ENCODE results near the gene MRPL44.

MRPL44 gene

DNA sequence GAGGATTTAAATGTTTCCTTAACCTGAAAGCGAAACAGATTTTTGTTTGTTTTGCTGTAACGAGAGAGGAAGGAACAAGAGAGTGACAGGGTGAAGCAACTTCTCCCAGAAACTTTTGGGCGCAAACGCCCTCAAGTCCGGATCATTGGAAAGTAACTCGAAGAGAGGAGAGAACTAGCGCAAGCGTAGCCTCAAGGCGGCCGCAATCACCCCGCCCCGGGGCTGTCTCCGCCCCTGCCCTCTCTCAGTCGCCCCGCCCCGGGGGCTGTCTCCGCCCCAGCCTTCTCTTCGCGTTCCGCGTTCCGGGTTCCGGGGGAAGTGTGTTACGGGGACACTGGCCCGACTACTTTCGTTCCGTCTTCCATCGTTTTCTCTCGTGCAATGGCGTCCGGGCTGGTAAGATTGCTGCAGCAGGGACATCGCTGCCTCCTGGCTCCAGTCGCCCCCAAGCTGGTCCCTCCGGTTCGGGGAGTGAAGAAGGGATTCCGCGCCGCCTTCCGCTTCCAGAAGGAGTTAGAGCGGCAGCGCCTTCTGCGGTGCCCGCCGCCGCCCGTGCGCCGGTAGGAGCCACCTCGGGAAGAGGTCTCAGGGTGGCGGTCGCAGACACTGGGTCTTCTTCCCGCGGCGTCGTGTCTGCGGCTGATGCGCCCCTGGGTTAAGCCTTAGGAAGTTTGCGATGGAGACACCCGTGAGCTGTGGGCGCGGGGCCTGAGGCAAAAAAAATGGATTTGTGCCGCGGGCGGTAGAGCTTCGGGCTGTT is at the start of gene MRPL44:
TSS of gene MRPL44 (plus strand) at position 372 of the 760 bp plus-strand sequence. CDS start at position 382, 10 bp downstream.
- DNase-seq = peak; percentile 98

DNA sequence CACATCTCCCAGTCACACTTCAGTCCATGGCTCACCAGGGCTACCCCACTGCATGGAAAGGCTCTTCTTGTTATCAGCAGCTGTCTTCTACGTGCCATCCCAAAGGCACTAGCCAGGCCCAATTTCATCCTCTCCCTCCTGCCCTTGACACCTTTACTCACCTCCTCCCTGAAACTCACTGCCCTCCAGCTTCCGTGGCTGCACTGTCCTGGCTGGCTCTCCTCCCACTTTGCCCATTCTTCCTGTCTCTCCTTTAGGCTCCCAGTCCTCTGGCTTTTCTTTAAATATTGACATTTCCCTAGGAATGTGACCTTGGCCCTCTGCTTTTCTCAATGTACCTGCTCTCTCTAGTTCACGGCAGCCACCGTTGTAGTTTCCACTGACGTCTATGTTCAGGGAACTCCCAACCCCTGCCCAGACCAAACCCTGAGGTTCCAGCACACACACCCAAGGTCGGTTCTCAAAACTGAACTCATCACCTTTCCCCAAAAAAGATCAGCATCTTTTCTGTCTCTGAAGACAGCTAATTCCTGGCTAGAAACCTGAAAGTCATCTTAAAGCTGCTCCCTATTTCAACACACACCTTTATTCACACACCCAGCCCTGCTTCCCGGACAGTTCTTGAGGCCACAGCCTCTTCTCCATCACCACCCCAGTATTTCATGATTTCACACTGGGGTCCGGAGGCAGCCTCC is 48.8 kb upstream of the MRPL44 start:
- no peak for DNase-seq

DNA sequence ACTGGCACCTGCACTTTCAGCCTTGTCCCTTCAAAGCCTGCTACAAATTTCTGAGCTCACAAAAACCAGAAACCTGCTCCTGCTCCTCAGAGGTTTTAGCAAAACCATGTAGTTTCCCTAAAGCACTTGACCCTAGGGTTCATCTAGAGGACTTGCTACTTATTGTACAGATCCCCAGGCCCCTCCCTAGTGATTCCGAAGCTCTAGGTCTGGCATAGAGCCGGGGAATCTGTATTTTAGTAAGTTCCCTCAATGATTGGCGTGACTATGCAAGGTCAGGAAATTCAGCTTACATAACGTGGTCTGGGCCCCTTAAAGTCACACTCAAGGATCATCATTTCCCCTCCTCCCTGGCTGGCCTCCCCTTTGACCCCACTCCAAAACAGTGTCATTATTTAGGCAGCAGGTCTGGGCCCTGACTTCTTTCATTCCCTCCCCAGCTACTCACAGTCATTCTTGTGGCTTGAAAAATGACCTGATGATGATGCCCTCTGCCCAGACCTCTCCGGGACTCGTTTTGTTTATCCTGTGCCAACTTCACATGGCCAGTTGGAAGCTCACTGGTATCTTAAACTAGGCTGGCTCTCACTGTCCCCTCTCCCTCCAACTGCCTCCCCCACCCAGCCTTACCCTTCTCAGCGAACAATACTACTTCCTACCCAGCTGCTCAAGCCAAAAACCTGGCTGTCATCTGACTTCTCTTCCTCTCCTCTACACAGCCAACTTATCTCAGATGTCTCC is 48.1 kb upstream of the MRPL44 start:
- DNase-seq = no peak

DNA sequence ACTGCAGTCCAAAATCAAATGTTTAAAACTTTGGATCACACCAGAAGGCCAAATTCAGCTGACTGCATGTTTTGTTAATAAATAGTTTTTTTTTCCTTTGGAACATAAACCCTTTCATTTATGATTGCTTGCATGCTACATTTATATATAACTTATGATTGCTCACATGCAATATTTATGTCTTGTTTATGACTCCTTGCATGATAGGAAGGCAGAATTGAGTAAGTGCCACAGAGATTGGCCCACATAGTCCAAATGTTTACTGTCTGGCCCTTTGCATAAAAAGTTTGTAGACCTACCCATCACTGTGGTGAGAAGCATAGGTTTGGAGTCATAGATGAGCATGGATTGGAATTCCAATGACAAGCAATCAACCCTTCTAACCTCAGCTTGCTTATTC is 42.9 kb upstream of the MRPL44 start:
- no peak for DNase-seq

DNA sequence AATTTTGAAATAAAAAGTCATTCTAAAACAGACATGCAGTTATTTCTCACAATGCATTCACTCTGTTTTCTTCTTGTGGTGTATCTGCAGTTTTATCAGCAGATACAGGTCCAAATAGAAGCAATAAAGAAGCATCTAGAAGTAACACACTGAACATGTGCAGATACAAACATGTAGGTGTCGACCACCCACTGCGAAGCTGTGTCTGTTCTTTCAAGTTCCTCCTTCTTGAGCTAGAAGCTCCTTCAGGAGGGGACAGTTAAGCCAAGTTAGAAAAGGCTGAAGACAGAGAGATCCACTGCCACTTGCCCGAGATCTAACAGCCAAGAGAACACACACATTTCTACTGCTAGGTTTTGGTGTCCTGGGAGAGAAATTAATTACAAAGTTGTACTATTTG is 42.2 kb upstream of the MRPL44 start:
- no peak for DNase-seq

DNA sequence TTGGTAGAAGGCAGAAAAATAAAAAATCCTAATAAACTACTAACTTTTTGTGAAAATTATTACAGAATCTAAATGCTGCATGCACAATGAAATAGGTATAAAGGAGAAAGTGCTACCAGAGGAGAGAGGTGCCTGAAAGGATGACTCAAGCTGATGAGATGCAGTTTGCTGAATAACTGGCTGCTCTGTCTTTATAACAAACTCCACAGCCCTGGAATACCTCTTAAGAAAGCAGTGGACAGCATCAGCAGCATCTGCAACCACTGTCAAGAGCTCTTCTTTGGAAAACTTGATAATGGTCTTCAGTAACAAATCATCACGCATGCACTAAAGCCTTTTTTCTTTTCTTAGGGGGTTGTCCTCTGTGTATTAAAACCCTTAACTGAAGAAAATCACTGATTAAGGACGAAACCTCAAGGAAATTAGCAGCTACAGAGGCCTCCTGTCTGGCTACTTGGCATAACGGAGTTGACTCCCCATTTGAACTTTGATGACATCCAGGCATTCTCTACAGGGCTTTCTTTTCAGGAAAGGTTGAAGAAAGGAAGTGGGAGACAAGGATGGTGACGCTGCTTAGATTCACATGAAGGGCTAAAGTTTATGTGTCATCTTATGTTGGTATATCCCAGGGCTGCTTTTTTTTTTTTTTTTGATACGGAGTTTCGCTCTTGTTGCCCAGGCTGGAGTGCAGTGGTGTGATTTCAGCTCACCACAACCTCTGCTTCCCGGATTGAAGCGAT is 40.9 kb upstream of the MRPL44 start:
- no peak for DNase-seq

DNA sequence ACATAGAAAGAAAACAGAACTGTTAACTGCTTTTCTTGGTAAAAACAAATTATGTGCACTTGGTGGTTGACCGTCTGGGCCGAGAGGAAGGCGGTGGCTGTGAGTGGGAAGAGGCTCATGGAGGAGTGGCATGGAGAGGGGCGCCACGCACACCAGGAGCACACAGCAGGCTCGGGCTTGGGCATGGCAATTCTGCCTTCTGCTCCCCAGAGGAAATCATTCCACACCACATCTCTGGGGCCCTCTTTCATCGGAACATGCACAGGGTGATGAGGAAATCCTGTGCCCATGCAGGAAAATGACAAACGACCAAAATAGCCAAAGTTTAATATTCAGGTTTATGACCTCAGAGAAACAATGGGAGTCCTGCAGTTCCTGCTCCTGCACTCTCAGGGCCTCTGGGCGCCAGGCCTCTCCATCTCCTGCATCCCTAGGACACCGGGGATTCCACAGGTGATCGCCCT is 38.6 kb upstream of the MRPL44 start:
- DNase-seq = no peak

DNA sequence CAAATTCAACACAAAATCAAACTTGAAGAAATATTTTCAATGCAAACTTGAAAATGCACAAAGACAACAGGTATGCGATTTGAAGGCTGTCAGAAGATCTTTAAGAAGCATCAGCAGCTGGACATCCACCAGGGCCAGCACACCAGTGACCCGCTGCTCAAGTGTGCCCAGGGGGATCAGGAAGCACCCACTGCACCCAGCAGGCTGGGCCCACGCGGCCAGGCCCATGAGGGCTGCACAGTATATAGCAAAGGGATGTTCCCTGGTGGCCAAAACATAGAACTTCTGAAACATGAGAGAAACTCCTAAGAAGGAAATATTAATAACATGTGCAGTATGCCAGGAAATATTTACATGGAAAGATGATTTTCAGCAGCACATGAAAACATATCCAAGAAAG is 37.2 kb upstream of the MRPL44 start:
- no peak for DNase-seq

DNA sequence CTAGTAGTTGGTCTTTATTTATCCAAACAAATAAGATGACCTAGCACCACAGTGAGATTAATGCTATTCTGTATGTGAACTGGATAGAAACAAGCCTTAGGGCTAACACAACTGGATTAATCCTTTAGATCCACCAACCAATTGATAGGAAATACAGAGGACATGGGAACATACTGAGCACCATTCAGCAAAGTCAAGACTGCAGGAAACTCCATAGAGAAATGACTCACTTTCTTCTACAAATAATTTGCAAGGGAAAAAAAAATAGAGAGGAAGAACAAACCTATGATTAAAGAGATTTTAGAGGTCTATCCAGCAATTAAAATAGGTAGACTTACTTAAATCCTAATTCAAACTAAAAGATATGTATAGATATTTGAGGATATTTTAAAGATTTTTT is 36.1 kb upstream of the MRPL44 start:
- no peak for DNase-seq

DNA sequence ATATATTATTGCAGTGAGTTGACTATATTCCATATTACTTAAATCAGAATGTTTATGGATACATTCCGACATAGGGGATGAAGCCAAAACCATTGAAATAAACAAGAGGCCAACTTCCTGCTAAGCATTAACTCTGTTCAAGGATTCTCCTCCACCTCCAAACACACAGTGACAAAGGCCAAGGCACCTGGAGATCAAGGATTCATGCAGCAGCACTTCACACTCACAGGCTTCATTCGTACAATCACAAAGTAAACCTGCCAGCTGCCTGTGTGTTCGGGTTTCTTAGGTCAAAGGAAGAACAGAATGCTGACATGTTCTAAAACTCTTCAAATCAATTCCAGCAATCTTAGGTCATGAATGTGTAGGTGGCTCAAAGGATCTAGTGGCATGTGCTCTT is 35.0 kb upstream of the MRPL44 start:
- no peak for DNase-seq

DNA sequence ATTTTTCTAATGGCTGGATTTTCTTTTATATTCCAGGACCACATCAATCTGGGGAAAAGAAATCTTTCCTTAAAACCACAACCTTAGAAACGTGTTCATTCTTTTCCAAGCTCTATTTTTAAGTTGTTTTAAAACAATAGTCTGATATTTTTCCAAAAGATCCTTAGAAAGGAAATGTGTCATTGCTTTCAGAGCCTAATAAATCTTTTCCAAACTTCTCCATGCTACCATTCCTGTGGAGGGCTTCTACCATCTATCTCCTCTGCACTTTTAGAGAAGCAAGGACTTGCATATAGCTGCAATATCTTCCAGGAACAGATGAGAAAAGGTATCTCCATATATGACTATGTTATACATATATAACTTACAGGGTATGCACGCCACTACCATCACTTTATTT is 33.3 kb upstream of the MRPL44 start:
- DNase-seq = no peak

DNA sequence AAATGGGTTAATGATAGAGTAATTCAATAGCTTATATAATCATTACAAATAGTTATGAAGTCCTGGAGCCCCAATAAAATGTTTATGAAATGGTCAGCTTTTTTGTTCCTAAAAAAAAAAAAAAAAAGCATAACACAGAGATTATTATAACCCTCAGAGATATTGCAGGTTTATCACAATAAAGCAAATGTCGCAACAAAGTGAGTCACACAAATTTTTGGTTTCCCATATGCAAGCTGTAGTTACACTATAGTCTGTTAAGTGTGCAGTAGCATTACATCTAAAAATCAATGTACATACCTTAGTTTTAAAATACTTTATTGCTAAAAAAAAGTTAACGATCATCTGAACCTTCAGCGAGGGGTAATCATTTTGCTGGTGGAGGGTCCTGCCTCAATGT is 32.2 kb upstream of the MRPL44 start:
- no peak for DNase-seq

DNA sequence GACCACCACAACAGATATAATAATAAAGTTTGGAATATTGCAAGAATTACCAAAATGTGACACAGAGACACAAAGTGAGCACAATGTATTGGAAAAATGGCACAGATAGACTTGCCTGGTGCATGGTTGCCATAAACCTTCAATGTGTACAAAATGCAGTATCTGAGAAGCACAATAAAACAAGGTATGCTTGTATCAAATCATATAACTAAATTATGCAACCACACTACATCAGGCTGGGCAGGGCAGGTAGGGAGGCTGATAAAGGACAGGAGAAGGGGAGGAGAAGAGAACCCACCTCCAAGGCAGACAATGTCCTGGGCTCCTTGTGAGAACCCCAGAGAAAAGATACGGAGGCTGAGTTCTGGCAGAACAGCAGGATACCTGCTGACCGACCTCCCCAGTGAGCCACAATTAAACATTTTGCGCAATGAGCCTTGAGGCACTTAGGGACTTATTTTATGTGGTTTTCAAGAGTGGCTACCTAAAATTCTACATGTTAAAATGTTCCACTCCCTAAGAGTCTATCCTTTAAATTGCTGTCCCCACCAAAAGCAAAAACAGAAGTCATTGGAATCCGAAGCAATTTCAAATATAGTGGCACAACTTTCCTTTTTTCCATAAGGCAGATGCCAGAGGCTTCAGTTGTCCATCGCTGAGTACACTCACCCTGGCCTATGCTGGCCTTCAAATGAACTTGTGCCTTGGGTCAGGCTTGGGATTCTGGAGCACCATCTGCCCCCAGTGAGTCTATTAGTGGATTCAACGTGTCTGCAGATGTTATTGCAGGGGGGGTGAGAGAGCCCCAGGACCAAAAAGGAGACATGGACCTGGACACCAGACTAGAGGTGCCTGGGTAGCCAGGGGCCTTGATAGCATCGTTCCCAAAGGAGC is 28.9 kb upstream of the MRPL44 start:
- no peak for DNase-seq

DNA sequence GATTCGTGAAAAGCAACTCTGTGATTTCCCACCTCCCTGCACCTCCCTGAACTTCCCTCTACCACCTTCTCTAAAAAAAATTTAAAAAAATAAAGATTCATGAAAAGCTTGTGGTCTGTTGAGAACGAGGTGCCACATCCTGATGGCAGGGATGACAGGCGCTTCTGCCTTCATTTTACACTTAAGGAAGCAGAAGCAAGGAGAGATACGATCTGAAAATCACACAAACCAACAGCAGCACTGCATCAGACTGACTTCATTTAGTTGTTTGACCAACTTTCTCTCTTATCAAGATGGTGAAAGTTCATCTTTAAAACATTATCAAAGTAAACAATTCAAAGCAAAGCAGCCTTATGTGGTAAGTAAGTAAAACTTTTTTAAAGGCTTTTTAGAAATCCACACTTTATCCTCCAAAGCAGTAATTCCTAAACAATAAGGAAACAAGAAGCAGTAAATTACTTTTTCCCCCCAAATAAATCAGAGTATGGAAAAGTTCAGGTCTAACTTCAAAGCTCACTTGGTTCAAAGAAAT is 27.6 kb upstream of the MRPL44 start:
- no peak for DNase-seq

DNA sequence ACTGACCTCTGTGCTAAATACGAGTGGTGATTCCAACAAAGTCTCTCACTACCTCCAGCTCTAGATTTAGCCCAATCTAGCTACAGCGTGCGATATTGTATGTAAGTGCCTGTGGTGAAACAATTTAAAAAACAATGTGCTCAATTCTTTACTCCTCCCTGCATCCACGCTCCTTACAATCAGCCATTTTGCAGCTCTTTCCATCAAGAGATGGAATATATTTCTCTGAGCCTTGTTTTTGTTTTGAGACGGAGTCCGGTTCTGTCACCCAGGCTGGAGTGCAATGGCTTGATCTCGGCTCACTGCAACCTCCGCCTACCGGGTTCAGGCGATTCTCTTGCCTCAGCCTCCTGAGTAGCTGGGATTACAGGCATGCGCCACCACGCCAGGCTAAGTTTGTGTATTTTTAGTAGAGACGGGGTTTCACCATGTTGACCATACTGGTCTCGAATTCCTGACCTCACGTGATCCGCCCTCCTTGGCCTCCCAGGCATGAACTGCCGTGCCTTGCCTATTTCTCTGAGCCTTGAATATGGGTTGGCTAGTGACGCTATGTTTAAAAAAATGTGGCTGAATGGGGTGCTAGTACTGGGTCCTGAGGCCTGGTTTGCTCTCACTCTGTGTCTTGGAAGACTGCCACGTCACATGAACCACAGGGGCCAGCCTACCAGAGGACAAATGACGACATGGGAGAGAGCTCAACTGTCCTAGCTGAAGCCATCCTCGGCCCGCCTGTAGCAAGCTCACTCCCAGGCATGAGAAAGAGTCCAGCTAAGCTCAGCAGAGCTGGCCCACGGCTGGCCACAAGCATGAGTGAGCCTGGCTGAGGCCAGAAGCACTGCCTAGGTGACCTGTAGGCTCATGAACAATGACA is 26.9 kb upstream of the MRPL44 start:
- no peak for DNase-seq

DNA sequence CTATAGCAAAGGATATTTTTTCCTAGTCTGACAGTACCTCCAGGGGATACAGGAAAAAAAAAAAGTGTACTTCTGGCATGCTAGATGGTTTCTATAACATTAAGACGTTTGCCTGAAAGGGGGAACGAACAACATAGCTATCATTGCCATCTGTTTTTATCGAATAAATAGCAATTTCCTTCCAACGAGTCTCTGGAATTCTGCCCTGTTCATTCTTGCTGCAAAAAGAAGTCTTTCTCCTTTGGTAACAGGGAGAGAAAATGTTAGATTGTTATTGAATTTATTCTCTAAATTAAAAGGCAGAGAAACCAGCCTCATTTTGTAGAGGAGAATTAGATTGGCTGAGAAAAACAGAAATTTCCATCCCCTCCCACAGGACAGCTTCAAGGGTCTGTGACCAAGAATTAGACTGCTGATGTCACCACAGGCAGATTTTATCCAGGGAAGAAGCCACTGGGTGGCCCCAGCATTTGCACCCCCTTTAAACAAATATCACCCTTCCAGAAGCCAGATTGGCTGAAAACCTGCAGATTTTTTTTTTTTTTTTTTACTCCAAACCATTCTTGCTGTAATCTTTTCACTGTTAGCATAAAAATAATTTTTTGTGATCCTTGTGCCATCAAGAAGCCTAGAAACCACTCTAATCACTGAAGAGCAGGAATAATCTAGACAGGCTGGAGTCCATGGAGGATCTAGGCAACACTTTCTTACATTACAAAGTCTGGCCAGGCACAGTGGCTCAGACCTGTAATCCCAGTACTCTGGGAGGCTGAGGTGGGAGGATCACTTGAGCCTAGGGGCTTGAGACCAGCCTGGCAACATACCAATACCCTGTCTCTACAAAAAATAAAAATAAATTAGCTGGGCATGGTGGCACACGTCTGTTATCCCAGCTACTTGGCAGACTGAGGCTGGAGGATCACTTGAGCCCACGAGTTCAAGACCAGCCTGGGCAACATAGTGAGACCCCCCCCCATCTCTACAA is 24.2 kb upstream of the MRPL44 start:
- no peak for DNase-seq

DNA sequence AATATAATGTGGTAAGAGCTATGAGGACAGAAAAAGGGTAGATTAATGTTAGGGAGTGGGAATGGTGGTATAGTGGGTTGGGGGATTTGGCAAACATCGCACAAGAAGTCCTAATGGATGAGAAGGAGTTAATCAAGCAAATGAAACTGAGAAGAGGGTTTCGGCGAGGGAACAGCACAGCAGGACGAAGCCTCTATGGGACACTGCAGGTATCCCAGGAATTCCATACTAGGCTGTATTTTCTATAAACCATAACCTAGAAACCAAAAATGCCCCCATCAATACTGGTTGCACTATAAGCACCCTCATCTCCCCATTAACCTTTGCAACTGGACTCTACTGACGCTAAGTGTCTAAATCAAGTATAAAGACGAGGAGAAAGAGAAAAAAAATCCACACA is 22.4 kb upstream of the MRPL44 start:
- DNase-seq = no peak

DNA sequence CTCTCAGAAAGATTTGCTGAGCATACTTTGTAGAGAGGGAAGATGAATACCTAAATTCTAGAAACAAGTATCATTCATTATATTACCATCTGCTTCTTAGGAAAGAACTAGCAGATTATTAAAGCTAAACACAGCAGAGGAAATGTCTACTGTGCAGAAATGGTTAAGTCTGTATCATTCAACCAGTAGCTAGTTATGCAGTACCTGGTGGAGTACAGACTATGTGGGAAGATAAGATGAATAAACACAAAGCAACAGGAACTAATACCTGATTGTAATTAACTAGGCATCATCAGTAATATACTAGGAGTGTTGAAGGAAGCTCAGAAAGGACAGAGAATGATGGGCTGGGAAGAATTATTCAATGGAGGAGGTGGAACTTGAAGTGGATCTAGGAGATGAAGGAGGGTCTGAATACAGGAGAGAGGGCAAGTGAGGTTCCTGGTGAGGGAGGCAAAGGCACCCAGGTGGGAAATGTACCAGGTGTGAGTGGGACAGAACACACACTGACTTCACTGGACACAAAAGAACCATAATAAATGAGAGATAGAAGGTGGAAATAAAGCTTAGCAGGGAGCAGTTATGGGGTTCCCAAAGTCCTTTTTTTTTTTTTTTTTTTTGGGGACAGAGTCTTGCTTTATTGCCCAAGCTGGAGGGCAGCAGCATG is 21.7 kb upstream of the MRPL44 start:
- no peak for DNase-seq

DNA sequence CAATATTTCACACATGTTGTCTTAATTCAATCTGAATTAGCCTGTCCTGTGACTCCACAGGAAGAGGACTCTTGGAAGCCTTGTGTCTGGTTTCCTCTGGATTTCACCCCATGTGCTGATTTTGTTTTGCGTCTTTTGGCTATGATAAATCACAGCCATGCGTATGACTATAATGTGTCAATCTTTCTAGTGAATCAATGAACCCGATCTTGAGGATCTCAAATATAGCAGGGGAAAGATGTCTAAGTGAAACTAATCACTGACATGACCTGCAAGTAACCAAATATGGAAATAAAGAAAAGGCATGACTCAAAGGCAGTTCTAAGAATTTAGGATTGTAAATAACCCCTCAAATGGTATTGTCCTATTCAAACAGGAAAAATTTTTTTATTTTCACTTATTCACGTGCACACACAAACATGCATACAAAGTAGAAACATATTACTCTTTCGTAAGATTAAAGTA is 20.4 kb upstream of the MRPL44 start:
- no peak for DNase-seq
